GM10266 (cell line): Measurements from ENCODE around the gene SETD1A.
A peak's percentile ranks its signal among the peaks of the same experiment; 100 is the strongest.
"Not testable (repeated sequence)": the region's sequence is repeated elsewhere in the genome, so short reads cannot be mapped to it uniquely, and the experiment has no call there.

ENCODE experiments used
- DNase-seq: peaks from one replicate; pipeline ENCODE4 v3.0.0; 2012; ENCODE audit errors: extremely low spot score
- TF ChIP-seq, protein P1 (sequence below): IDR thresholded peaks from 2 replicates; pipeline ENCODE4 v1.5.1; 2012; ENCODE audit warnings: mild to moderate bottlenecking, low read depth; ENCODE audit not compliant: control insufficient read depth, insufficient read depth; ENCODE audit errors: missing control alignments

The SETD1A gene

DNA sequence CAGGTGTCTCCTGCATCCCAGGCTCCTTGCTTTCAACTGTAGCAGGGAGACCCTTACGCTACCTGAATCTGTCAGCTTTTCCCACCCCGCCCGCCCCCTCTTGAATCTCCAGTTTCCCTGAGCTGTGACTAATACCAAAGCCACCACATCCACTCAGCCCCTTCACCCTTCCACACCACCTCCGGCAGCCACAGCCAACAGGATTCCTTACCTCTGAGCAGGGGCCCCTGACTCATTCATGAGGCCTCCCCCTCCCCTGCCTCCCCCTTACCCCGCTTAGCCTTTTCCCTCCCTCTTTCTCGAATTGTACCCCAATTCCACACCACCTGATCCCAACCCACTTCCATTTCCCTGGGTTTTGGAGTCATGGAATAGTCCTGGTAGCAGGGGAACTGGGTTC, 50.6 kb downstream of the SETD1A start:
- DNase-seq: no peak

DNA sequence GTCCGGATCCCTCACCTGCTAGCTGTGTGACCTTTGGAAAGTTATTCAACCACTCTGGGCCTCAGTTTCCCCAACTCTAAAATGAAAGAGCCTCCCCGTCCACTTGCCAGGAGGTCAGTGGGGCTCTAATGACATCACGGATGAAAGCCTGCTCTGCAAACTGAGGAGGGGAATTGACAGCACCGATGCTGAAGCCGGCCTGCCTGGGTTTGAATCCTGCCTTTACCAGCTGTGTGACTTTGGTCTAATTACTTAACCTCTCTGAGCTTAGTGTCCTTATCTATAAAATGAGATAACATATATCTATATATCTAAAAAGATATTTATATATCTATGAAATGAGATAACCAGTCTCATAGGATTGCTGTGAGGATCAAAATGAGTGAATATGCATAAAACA, 51.0 kb downstream of the SETD1A start:
- TF ChIP-seq, protein P1, sequence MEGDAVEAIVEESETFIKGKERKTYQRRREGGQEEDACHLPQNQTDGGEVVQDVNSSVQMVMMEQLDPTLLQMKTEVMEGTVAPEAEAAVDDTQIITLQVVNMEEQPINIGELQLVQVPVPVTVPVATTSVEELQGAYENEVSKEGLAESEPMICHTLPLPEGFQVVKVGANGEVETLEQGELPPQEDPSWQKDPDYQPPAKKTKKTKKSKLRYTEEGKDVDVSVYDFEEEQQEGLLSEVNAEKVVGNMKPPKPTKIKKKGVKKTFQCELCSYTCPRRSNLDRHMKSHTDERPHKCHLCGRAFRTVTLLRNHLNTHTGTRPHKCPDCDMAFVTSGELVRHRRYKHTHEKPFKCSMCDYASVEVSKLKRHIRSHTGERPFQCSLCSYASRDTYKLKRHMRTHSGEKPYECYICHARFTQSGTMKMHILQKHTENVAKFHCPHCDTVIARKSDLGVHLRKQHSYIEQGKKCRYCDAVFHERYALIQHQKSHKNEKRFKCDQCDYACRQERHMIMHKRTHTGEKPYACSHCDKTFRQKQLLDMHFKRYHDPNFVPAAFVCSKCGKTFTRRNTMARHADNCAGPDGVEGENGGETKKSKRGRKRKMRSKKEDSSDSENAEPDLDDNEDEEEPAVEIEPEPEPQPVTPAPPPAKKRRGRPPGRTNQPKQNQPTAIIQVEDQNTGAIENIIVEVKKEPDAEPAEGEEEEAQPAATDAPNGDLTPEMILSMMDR: no peak
- no peak for DNase-seq

More for the DNA sequence above, 50.6 kb downstream of the SETD1A start:
- TF ChIP-seq, protein P1: no peak

DNA sequence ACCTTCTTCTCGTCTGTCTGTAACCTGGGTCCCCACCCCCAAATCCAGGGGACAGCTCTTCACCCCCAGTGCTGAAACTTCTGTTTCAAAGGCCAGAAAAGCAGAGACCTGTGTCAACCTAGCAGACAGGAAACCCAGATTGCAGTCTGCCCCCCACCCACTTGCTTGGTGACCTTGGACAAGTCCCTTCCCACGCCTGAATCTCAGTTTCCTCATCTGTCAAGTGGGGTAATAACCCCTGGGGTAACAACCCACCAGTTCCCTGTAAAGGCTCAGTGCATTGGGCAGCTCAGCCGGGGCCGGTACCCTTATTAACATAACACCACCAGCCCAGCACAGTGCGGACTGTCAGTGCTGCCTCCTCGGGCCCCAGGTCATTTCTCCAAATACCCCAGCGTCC, 51.6 kb downstream of the SETD1A start:
- TF ChIP-seq, protein P1: no peak
- no peak for DNase-seq

DNA sequence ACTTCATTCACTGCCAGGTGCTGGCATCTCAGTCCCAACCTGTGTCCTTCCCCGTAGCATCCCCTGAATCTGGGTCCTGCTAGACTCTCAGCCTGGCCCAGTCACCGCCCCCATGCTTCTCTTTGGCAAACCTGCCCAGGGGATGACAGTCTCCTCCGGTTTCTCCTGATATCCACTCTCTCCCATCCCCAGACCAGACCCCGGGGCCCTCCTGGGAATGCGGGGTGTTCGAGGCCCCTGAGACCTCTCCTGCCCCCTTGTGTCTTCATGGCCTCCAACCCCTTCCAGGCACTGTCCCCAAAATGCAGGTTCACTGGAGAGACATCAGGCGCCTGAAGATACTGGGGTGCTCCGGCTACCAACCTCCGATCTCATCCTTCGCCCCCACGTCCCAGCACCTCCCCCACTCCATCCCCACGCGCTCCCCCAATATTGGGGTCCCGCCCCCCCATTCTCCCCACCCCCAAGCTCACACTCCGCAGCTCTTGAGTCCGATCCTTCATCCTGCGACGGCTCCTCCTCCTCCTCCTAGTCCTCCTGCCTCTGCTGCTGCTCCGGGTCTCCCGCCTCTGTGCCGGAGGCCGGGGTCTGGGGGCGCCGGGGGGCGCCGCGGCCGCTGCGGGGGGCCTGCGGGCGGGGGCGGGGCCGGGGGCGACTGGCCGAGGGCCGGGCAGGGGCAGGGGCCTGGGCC, 52.5 kb downstream of the SETD1A start:
- TF ChIP-seq, protein P1: peak; percentile 15
- DNase-seq: no peak

DNA sequence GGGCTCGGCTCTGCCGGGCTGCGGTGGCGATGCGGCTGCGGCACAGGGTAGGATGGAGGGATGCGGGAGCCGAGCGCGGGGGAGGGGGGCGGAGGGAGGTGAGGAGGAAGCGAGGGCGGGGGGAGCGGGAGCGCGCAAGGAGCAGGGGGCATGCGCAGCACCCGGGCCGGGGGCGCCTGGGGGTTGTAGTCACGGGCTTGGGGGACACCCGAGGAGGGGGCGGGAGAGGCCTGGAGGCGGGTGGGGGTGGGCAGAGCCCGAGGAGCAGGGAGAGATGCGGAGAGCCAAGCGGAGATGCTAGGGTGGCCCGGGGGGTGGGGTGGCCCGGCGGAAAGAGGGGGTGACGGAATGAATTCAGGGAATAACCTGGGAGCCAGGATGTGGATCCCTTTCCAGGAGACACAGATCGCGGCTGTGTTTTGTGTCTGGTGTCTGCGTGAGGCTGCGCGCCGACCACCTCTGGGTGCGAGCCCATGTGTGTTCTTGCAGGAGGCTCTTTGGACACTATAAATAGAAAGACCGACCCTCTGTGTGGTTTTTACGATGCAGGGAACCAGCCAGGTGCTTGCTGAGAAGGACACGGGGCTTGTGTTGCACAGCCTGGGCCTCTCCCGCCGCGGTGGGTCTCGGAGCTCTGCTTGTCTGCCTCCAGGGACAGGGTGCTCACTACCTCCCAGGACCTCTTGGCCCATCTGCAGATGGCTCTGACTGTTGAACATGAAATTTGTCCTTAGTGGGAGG, 53.2 kb downstream of the SETD1A start, which contains the start of gene STX1B:
Gene STX1B, minus strand, starts transcription at position 54 of the 741 bp plus-strand sequence. CDS start 242 bp downstream, outside the sequence.
- TF ChIP-seq, protein P1: no peak
- DNase-seq: no peak

DNA sequence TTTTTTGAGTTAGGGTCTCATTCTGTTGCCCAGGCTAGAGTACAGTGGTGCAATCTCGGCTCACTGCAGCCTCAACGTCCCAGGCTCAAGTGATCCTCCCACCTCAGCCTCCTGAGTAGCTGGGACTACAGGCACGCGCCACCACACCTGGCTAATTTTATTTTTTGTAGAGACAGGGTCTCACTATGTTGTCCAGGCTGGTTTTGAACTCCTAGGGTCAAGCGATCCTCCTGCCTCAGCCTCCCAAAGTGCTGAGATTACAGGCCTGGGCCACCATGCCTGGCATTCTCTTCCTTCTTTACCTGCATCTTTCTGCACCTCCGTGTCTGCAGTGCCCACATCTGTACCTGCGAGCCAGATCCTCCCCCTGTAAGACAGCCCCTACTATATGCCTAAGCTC, 54.3 kb downstream of the SETD1A start:
- DNase-seq: not testable (repeated sequence)

DNA sequence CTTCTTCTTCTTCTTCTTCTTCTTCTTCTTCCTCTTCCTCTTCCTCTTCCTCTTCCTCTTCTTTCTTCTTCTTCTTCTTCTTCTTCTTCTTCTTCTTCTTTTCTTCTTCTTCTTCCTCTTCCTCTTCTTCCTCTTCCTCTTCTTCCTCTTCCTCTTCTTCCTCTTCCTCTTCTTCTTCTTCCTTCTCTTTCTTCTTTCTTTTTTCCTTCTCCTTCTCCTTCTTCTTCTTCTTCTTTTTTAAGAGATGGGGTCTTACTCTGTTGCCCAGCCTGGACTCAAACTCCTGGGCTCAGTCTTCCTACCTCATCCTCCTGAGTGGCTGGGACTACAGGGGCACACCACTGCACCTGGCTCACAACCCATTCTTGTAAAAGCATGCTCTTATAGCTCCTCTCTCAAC, 55.7 kb downstream of the SETD1A start:
- not testable (repeated sequence) for DNase-seq

DNA sequence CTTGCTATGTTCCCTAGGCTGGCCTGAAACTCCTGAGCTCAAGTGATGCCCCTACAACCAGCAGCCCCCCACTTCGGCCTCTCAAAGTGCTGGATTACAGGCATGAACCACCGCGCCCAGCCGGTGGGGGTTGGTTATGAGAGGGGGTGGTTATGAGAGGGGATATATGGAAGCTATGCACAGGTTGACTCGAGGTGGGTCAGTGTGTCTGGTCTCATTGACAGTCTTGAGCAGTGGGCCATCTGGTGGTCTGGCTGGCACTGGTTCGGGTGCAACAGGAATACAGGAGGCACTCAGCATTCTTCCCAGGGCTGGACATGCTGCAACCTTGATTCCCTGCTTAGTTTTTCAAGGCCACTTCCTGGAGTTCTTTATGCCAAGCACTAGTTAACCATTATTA, 58.5 kb downstream of the SETD1A start:
- TF ChIP-seq, protein P1: no peak
- no peak for DNase-seq

DNA sequence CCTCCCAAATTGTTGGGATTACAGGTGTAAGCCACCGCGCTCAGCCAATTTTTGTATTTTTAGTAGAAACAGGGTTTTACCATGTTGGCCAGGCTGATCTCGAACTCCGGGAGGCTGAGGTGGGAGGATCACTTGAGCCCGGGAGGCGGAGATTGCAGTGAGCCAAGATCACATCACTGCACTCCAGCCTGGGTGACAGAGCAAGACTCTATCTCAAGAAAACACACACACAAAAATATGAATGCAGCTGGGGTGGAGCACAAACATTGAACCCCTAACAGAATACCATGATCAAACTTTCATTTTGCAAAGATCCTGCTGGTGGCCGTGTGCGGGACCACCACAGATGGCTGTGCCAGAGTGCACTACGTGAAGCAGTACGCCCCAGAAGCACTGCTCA, 60.2 kb downstream of the SETD1A start:
- not testable (repeated sequence) for DNase-seq
